GM19238 (cell line): ENCODE results near the gene PTCH1.

Experiments
- DNase-seq: peaks from one replicate; pipeline ENCODE4 v3.0.0; 2011; ENCODE audit warnings: low spot score; ENCODE audit not compliant: insufficient read length

Gene PTCH1

GRCh38 chr9:95407524-95407923, 109.2 kb downstream of the PTCH1 start:
- no peak for DNase-seq

- DNase-seq, result no peak
Measured at GRCh38 chr9:95406121-95406520, 110.7 kb downstream of the PTCH1 start.

- no peak for DNase-seq
Measured at GRCh38 chr9:95399261-95399660, 117.5 kb downstream of the PTCH1 start.
